ENCODE results near the gene TEX2.

DNA sequence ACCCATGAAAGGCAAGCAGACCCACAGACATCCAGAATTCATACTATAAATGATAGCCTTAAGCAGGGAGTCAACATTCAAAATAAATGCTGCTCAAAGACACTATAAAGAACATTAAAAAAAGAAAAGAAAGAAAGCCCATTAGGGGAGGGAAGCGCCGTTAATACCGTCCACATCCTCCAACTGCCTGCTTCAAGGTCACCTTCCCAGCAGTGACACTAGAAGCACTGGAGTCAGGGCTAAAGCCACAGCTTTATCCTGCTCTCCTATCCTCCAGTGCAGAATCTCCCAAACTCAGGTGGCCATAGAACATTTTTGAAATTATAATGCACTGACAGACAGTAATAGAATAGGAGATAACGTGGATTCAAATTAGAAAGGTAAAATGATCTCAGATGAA is 59.4 kb downstream of the TEX2 start:
- TF ChIP-seq TEAD2 (tag; IDR thresholded peaks at IDR 0.05), result no peak
- TF ChIP-seq ZNF174 (CRISPR knock-in tag; IDR thresholded peaks at IDR 0.05), result no peak
- TF ChIP-seq ZFP1 (CRISPR knock-in tag; IDR thresholded peaks at IDR 0.05), result no peak
- TF ChIP-seq FOXJ3 (CRISPR knock-in tag; IDR thresholded peaks at IDR 0.05), result no peak
- no peak for TF ChIP-seq RBM39 (optimal IDR thresholded peaks at IDR 0.05; ENCODE audit: low read depth, low read length)
- TF ChIP-seq NFIC (IDR thresholded peaks at IDR 0.05), result no peak
- no peak for TF ChIP-seq MYC (IDR thresholded peaks at IDR 0.05; ENCODE audit: low read depth, low read length)
- no peak for TF ChIP-seq MYC (CRISPR knock-in tag; IDR thresholded peaks at IDR 0.05; ENCODE audit: borderline replicate concordance, low read depth)
- TF ChIP-seq, protein P1, sequence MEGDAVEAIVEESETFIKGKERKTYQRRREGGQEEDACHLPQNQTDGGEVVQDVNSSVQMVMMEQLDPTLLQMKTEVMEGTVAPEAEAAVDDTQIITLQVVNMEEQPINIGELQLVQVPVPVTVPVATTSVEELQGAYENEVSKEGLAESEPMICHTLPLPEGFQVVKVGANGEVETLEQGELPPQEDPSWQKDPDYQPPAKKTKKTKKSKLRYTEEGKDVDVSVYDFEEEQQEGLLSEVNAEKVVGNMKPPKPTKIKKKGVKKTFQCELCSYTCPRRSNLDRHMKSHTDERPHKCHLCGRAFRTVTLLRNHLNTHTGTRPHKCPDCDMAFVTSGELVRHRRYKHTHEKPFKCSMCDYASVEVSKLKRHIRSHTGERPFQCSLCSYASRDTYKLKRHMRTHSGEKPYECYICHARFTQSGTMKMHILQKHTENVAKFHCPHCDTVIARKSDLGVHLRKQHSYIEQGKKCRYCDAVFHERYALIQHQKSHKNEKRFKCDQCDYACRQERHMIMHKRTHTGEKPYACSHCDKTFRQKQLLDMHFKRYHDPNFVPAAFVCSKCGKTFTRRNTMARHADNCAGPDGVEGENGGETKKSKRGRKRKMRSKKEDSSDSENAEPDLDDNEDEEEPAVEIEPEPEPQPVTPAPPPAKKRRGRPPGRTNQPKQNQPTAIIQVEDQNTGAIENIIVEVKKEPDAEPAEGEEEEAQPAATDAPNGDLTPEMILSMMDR (IDR thresholded peaks at IDR 0.05 in 2 of 3, conservative IDR thresholded peaks at IDR 0.05 in 1 of 3; ENCODE audit: insufficient read depth in 2 of 3, low read depth in 1 of 3, low read length in 3 of 3), result no peak
- TF ChIP-seq EZH2 (IDR thresholded peaks at IDR 0.05; ENCODE audit: borderline replicate concordance, low read depth, low read length), result no peak
- TF ChIP-seq ZNF212 (CRISPR knock-in tag; IDR thresholded peaks at IDR 0.05), result no peak
- TF ChIP-seq POLR2A (conservative IDR thresholded peaks at IDR 0.05), result no peak
